GM10266 (cell line): Measurements from ENCODE around the gene ATP11A.

Experiments
- DNase-seq: peaks from one replicate; pipeline ENCODE4 v3.0.0; 2012; ENCODE audit errors: extremely low spot score
- TF ChIP-seq, protein P1 (sequence below): IDR thresholded peaks from 2 replicates; pipeline ENCODE4 v1.5.1; 2012; ENCODE audit warnings: mild to moderate bottlenecking, low read depth; ENCODE audit not compliant: control insufficient read depth, insufficient read depth; ENCODE audit errors: missing control alignments

Gene ATP11A

DNA sequence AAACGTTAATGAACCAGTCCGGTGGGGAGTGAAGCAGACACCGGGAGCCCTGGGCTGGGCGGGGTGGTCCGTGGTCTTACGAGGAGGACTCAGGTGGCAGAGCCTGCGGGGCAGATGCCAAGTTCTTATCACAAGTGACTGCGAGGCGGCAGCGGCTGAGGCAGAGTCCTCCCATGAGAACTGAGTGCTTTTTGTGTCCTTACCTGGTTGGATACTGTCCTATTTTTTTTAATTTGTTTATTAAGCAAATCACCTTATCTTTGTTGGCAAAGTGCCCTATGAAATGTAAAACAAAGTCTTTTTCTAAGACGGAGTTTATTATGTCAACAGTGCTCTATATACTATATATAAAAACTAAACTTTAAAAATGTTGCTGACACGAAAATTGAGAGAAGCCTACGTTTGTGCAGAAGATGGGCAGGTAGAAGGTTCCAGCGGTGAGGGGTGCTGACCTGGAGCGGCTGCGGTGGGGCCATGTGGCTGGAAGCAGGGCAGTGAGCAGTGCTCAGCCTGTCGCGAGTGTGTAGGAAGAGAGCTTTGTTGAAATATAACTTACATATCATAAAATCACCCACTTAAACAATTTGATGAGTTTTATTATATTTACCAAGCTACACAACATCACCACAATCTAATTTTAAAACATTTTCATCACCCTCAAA is 82.2 kb downstream of the ATP11A start:
- DNase-seq, result no peak
- TF ChIP-seq, protein P1, sequence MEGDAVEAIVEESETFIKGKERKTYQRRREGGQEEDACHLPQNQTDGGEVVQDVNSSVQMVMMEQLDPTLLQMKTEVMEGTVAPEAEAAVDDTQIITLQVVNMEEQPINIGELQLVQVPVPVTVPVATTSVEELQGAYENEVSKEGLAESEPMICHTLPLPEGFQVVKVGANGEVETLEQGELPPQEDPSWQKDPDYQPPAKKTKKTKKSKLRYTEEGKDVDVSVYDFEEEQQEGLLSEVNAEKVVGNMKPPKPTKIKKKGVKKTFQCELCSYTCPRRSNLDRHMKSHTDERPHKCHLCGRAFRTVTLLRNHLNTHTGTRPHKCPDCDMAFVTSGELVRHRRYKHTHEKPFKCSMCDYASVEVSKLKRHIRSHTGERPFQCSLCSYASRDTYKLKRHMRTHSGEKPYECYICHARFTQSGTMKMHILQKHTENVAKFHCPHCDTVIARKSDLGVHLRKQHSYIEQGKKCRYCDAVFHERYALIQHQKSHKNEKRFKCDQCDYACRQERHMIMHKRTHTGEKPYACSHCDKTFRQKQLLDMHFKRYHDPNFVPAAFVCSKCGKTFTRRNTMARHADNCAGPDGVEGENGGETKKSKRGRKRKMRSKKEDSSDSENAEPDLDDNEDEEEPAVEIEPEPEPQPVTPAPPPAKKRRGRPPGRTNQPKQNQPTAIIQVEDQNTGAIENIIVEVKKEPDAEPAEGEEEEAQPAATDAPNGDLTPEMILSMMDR, result no peak

DNA sequence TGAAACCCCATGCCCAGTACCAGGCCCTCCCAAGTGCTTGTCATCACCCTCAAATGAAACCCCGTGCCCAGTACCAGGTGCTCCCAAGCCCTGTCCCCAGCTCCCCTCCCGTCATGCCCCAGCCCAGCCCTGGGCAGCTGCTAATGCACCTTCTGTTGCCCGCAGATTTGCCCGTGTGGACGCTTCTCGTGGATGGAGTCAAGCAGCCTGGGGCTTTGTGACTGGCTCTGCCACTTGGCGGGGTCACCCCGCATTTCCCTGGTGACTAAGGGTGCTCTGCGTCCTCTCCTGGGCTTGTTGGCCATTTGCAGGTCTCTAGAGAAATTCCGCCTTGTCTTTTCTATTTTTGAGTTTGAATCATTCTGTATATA is 82.7 kb downstream of the ATP11A start:
- DNase-seq, result no peak
- TF ChIP-seq, protein P1, result no peak

DNA sequence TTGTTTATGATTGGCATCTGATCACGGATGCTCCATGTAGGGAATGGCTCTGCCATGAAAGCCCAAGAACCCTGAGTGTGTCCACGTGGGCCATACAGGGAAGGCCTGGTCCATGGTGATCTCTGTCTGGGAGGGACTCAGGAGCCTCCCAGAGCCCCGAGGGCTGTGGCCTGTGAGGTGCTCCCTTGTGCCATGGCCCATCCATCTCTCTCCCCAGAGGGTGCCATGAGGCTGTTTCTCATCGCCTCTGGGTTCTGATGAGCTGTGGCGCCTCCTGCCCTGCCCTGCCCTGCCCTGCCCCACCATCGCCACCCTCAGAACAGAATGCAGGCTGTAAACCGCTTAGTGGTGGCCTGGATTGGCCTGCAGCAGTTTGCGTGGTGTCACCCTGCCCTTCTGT is 83.1 kb downstream of the ATP11A start:
- no peak for DNase-seq
- TF ChIP-seq, protein P1, result no peak

DNA sequence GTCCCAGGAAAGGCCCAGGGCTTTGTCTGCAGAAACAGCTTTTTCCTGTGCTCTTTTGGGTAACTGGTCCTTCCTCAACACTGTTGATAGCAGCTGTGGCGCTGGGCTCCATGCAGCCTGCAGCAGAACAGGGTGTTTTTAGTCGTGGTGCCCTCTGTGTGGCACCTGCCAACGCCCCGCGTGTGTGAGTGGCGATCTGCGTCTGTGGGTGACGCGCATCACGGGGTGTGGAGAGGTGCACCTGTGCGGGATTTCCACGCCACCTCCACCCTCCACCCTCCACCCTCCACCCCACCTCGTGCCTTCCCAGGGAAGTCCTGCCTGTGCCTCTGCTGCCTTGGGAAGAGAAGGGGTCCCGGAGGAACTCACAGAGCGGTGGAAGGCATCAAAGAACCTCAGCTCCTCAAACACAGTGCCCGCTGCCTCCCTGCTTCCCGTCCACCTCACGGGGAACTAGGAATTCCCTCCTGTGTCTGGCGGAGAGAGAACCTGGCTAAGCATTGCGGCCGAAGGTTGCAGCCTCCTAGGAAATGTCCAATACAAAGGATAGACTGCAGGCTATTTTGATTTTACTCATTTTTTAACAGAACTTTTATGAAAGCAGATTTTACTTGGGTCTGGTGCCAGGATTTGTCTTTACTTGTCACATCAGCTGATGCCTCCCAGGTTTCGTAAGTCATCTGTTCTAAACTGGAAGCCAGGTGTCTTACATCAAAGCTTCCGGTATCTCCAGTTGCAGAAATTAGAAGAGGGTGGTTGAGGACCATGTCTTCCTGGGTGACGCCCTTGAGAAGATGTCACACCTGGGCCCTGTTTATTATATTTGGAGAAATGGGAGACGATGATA is 84.0 kb downstream of the ATP11A start:
- TF ChIP-seq, protein P1, result no peak
- no peak for DNase-seq

DNA sequence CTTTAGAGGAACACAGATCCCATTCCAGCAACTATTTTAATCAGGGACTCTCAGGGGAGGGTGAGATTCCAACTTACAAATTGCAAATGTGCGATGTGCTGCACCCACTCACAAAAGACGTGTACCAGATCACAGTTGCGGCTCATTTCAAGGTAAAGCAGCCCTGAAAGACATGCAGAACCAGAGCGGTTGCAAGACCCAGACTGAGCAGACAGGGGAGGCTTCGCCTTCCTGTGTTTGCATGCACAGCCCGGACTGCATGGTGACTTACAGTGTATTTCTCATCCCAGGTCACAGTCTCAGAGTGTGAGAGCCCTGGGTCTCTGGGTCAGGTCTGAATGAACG is 84.6 kb downstream of the ATP11A start:
- TF ChIP-seq, protein P1, result no peak
- no peak for DNase-seq

DNA sequence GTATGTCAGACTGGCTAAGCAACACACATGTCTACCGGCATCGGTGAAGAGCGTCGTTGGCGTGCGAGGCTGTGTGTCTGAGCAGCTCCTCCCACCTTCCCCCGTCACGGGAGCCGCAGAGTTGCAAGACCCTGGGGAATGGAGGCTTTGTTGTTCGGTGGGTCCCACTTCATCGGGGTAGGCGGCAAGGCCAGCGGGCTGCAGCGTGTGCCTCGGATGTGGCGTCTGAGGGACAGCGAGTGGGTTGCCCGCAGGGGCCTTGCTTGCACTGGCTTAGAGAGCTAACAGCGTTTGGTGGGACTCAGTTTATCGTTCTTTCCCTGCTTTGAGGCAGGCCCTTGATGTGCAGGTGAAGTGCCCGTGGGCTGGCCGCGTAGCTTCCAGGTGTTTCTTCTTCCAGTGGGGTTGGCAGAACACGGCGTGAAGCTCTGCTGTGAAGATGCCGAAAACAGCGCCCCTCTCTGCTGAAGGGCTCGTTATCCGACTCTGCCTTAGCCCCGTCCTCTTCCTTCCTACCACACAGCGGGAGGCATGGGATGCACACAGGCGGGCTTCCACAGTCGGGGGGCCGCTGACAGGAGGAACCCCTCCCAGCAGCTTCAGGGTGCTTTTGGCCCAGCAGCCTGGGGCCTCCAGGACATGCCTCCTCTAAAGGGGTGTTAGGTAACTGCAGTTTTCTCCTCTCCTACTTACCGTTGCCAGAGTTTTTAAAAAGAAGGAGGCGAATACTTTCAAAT is 85.2 kb downstream of the ATP11A start:
- DNase-seq, result no peak

More for the DNA sequence above, 85.2 kb downstream of the ATP11A start:
- TF ChIP-seq, protein P1, result no peak
